Natural killer cell (primary cell): ENCODE results near the gene ABCF2. TPM values are rescaled to one million over a fixed set of nuclear protein-coding genes. Genes with fewer than 3 reads are reported as not detected.

Source experiments
- ATAC-seq, 3 donors: fragments of 150-1000 bp in 2 of 3; fragments of 200-7000 bp in 1 of 3; cut with Tn5 transposase; 1 replicate in 1 of 3; 2 replicates in 2 of 3; pipeline ENCODE4 v1.10.0; 2021; ENCODE audit warnings: mild to moderate bottlenecking in 2 of 3, moderate library complexity in 2 of 3
- DNase-seq, 2 donors: peaks; one replicate each; pipeline versions ENCODE4 v3.0.0 to v3.0.0-alpha.2; 2013 to 2021; ENCODE audit warnings: mixed read lengths in 1 of 2
- H3K27ac ChIP-seq: one replicate; pipeline ENCODE4 v1.5.1; 2013; ENCODE audit warnings: mild to moderate bottlenecking, low read length
- H3K27me3 ChIP-seq: one replicate; pipeline ENCODE4 v1.6.1; 2013; ENCODE audit warnings: low read length; ENCODE audit not compliant: control insufficient read depth, insufficient read depth
- H3K36me3 ChIP-seq: one replicate; pipeline ENCODE4 v1.6.1; 2013; ENCODE audit warnings: low read length; ENCODE audit not compliant: control insufficient read depth, insufficient read depth
- H3K4me1 ChIP-seq: one replicate; pipeline ENCODE4 v1.6.1; 2013; ENCODE audit warnings: low read length; ENCODE audit not compliant: control insufficient read depth, insufficient read depth
- H3K4me3 ChIP-seq: one replicate; pipeline ENCODE4 v1.5.1; 2013; ENCODE audit warnings: low read length
- H3K9me3 ChIP-seq: one replicate; pipeline ENCODE4 v1.6.1; 2013; ENCODE audit warnings: low read length; ENCODE audit not compliant: control insufficient read depth, insufficient read depth
- H3K27ac Mint-ChIP-seq, 2 donors: one replicate each; pipeline ENCODE4 v1.8.0; 2022; ENCODE audit warnings: mild to moderate bottlenecking in 2 of 2, mixed read lengths in 2 of 2, moderate library complexity in 1 of 2
- H3K27me3 Mint-ChIP-seq, 2 donors: one replicate each; pipeline ENCODE4 v1.8.0; 2022; ENCODE audit warnings: low read depth in 2 of 2, mixed read lengths in 2 of 2
- H3K36me3 Mint-ChIP-seq: one replicate; pipeline ENCODE4 v1.8.0; 2022; ENCODE audit warnings: mixed read lengths
- H3K4me1 Mint-ChIP-seq, 2 donors: one replicate each; pipeline ENCODE4 v1.8.0; 2022; ENCODE audit warnings: mixed read lengths in 2 of 2
- H3K4me3 Mint-ChIP-seq: one replicate; pipeline ENCODE4 v1.8.0; 2022; ENCODE audit warnings: mild to moderate bottlenecking, moderate library complexity, mixed read lengths
- H3K9me3 Mint-ChIP-seq, 2 donors: one replicate each; pipeline ENCODE4 v1.8.0; 2022; ENCODE audit warnings: mixed read lengths in 2 of 2
- WGBS: methylation state at CpG from one replicate; pipeline ENCODE4 v1.1.7; 2013; ENCODE audit warnings: missing lambda C conversion rate; ENCODE audit not compliant: insufficient coverage; 5-methylcytosine and 5-hydroxymethylcytosine counted together
- intact Hi-C: fragments of 100-400 bp; cut with micrococcal nuclease; formaldehyde crosslinking; loops from one replicate; pipeline ENCODE4 v1.14.2; 2022
- total RNA-seq, 4 donors: library from RNA; stranded (reverse); fragments of 120-200 nt in 1 of 4; gene quantifications; one replicate each; pipeline versions ENCODE4 v1.2.3 to v1.2.4, GENCODE V29; 2013 to 2022
- TF ChIP-seq, protein P1 (sequence below): fragments of 200-600 bp; IDR thresholded peaks from one replicate; pipeline ENCODE4 v1.8.0; 2022; ENCODE audit warnings: antibody characterized with exemption

ABCF2 gene
- total RNA-seq, 3 donors from 2014 or later (not counting 1 experiment from before 2014, with no cell fraction given) = 12.1 to 26.1 (median 17.6) TPM

DNA sequence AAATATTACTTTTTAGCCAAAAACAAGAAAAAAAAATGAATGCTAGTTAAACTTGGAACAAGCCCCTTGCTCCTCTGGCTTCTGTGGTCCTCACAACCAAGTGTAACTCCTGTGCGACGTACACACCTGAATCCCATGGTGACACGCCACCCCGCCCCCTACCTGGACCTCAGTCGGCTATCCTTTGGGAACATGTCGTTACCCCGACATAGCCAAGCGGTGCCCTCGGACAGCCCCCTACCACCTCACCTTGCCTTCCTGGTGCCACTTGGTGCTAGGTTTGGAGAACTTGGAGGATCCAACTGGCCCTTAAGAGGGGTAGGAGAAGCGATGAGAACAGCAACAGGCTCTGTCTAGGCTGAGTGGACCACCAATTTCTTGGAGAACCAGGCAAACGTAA lies 33.5 kb upstream of the ABCF2 start:
- H3K36me3 ChIP-seq = no peaks in the 10 kb centered on the region
- Mint-ChIP-seq H3K27ac (no peak overlapping the region), H3K4me3 (no peak overlapping the region), H3K9me3 (no peaks in the 10 kb centered on the region), H3K4me1 (no peaks in the 10 kb centered on the region), H3K27me3 (peaks cover 25 to 29% of the 10 kb centered on the region in 2 donors), H3K36me3 (no peaks in the 10 kb centered on the region)
- no peak for DNase-seq
- no peak overlapping the region for H3K27ac ChIP-seq
- 88% methylated on average over 11 of the region's 11 CpGs for WGBS
- intact Hi-C loops = no loop called here
- TF ChIP-seq, protein P1, sequence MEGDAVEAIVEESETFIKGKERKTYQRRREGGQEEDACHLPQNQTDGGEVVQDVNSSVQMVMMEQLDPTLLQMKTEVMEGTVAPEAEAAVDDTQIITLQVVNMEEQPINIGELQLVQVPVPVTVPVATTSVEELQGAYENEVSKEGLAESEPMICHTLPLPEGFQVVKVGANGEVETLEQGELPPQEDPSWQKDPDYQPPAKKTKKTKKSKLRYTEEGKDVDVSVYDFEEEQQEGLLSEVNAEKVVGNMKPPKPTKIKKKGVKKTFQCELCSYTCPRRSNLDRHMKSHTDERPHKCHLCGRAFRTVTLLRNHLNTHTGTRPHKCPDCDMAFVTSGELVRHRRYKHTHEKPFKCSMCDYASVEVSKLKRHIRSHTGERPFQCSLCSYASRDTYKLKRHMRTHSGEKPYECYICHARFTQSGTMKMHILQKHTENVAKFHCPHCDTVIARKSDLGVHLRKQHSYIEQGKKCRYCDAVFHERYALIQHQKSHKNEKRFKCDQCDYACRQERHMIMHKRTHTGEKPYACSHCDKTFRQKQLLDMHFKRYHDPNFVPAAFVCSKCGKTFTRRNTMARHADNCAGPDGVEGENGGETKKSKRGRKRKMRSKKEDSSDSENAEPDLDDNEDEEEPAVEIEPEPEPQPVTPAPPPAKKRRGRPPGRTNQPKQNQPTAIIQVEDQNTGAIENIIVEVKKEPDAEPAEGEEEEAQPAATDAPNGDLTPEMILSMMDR = no peak
- no peaks in the 10 kb centered on the region for H3K4me1 ChIP-seq
- no peak overlapping the region for H3K4me3 ChIP-seq
- peaks cover 2% of the 10 kb centered on the region for H3K27me3 ChIP-seq
- ATAC-seq = no peak
- no peaks in the 10 kb centered on the region for H3K9me3 ChIP-seq

DNA sequence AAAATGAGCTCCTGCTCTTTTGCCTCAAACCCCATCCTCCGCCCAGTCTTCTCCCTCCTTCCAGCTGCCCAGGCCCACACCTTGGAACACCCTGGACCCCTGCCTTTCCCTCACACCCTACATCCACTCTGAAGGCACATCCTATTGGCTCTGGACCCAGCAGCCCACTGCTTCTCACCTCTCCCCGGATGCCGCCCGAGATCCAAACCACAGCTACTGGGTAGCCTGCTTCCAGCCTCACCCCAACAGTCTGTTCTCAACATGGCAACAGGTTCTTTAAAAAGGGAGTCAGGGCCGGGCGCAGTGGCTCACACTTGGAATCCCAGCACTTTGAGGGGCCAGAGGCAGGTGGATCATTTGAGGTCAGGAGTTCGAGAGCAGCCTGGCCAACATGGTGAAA lies 31.0 kb upstream of the ABCF2 start:
- Histone ChIP-seq H3K27me3 (peaks cover under 1% of the 10 kb centered on the region), H3K36me3 (no peaks in the 10 kb centered on the region), H3K4me3 (no peak overlapping the region), H3K9me3 (no peaks in the 10 kb centered on the region), H3K27ac (no peak overlapping the region), H3K4me1 (no peaks in the 10 kb centered on the region)
- H3K36me3 Mint-ChIP-seq = no peaks in the 10 kb centered on the region
- DNase-seq (no peak), ATAC-seq (no peak)
- no peak overlapping the region for H3K27ac Mint-ChIP-seq
- H3K27me3 Mint-ChIP-seq = peaks cover 45 to 46% of the 10 kb centered on the region in 2 donors
- 87% methylated on average over 7 of the region's 7 CpGs for WGBS
- intact Hi-C loops = no loop called here
- no peaks in the 10 kb centered on the region for H3K9me3 Mint-ChIP-seq
- H3K4me3 Mint-ChIP-seq = no peak overlapping the region
- H3K4me1 Mint-ChIP-seq = no peaks in the 10 kb centered on the region
- TF ChIP-seq, protein P1 = no peak

DNA sequence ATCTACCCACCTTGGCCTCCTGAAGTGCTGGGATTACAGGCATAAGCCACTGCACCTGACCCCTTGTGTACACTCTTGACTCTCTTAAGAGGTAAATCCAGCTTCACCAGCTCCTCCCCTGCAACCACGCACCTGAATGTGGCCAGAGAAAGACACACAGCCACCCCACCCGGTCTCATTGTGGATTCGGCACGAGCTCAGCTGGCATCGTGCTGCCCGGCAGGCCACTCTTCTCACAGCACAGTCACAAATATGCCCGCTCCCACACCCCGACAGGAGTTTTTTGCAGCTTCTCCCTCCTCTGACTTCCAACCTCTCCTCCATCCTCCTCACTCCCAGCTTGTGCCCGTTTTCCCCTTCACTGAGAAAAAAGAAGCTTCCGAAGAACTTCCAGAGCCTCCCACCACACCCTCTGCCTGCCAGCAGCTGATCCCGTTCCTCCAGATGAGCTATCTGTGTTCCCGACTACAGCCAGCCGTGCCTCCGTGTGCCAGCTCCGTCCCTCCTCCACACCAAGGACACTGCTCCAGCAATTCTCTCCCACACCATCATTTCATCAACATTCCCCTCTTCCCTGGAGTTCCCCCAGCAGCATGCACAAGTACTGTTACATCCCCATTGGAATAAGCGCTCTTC lies 29.5 kb upstream of the ABCF2 start:
- Histone ChIP-seq H3K4me3 (no peak overlapping the region), H3K27ac (no peak overlapping the region), H3K4me1 (peaks cover 7% of the 10 kb centered on the region), H3K36me3 (no peaks in the 10 kb centered on the region), H3K9me3 (no peaks in the 10 kb centered on the region), H3K27me3 (peaks cover 9% of the 10 kb centered on the region)
- peaks cover 52 to 57% of the 10 kb centered on the region in 2 donors for H3K27me3 Mint-ChIP-seq
- H3K36me3 Mint-ChIP-seq = no peaks in the 10 kb centered on the region
- peaks cover 0 to 9% of the 10 kb centered on the region in 2 donors for H3K4me1 Mint-ChIP-seq
- intact Hi-C loops = no loop called here
- no peaks in the 10 kb centered on the region for H3K9me3 Mint-ChIP-seq
- ATAC-seq (no peak), DNase-seq (no peak)
- H3K27ac Mint-ChIP-seq = no peak overlapping the region
- H3K4me3 Mint-ChIP-seq = no peak overlapping the region
- TF ChIP-seq, protein P1 = no peak
- WGBS = 89% methylated on average over 16 of the region's 16 CpGs

DNA sequence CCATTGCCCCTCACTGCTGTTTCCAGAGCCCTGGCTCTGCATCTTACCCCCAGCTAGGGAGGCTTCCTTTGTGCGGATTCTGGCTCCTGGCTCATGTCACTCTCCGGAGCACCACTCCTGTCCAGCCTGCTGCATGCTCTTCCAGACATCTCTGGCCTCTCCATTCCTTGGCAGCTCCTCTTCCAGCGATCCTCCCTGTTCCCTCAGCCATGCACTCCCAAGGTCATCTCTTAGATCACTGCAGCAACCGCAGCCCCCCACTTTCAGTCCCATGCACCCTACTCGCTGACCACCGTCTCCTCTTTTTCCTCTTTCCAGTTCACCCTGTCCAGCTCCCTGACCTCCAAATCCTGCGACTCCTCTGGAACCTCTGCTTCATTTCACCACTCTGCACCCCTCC lies 28.4 kb upstream of the ABCF2 start:
- DNase-seq = no peak
- intact Hi-C loops = no loop called here
- Mint-ChIP-seq H3K9me3 (no peaks in the 10 kb centered on the region), H3K4me1 (peaks cover 7 to 19% of the 10 kb centered on the region in 2 donors), H3K27me3 (peaks cover 60 to 65% of the 10 kb centered on the region in 2 donors), H3K4me3 (no peak overlapping the region), H3K36me3 (no peaks in the 10 kb centered on the region), H3K27ac (no peak overlapping the region)
- H3K4me1 ChIP-seq = peaks cover 12% of the 10 kb centered on the region
- TF ChIP-seq, protein P1 = no peak
- H3K27ac ChIP-seq = no peak overlapping the region
- ATAC-seq = no peak
- H3K36me3 ChIP-seq = no peaks in the 10 kb centered on the region
- WGBS = 92% methylated on average over 7 of the region's 7 CpGs
- no peak overlapping the region for H3K4me3 ChIP-seq
- peaks cover 13% of the 10 kb centered on the region for H3K27me3 ChIP-seq
- no peaks in the 10 kb centered on the region for H3K9me3 ChIP-seq
